Fibroblast of skin of right biceps (primary cell): Measurements from ENCODE around the gene BDNF.

Source experiments
- DNase-seq: peaks from one replicate; pipeline ENCODE4 v3.0.0-alpha.2; 2013

The BDNF gene

GRCh38 chr11:27625347-27625912 is 74.8 kb downstream of the BDNF start:
- no peak for DNase-seq

GRCh38 chr11:27623945-27624523 is 76.2 kb downstream of the BDNF start:
- DNase-seq: no peak

GRCh38 chr11:27622541-27623300 is 77.5 kb downstream of the BDNF start:
- no peak for DNase-seq

- DNase-seq: no peak
These were observed 78.7 kb downstream of the BDNF start for GRCh38 chr11:27621405-27622161.

- DNase-seq: peak; percentile 21
These were observed 80.4 kb downstream of the BDNF start for GRCh38 chr11:27619763-27620335.

GRCh38 chr11:27619039-27619574 is 81.1 kb downstream of the BDNF start:
- DNase-seq: peak; percentile 46

- peak; percentile 22 for DNase-seq
These were observed 81.9 kb downstream of the BDNF start for GRCh38 chr11:27618281-27618915.

- DNase-seq: no peak
These were observed 83.5 kb downstream of the BDNF start for GRCh38 chr11:27616711-27617110.

- no peak for DNase-seq
These were observed 84.4 kb downstream of the BDNF start for GRCh38 chr11:27615833-27616232.

GRCh38 chr11:27614092-27614491 is 86.2 kb downstream of the BDNF start:
- DNase-seq: no peak

GRCh38 chr11:27612932-27613880 is 87.0 kb downstream of the BDNF start:
- peak; percentile 46 for DNase-seq

- DNase-seq: no peak
These were observed 88.3 kb downstream of the BDNF start for GRCh38 chr11:27611947-27612455.

GRCh38 chr11:27611390-27611789 is 88.9 kb downstream of the BDNF start:
- no peak for DNase-seq

GRCh38 chr11:27610946-27611345 is 89.3 kb downstream of the BDNF start:
- no peak for DNase-seq

GRCh38 chr11:27610280-27610679 is 90.0 kb downstream of the BDNF start:
- DNase-seq: no peak

- no peak for DNase-seq
These were observed 91.3 kb downstream of the BDNF start for GRCh38 chr11:27608951-27609350.

GRCh38 chr11:27605422-27605821 is 94.8 kb downstream of the BDNF start:
- DNase-seq: no peak
